ENCODE data around the gene COX4I2. TPM values are rescaled to one million over a fixed set of nuclear protein-coding genes. Genes with fewer than 3 reads are reported as not detected.
"Not testable (repeated sequence)": the region's sequence is repeated elsewhere in the genome, so short reads cannot be mapped to it uniquely, and the experiment has no call there.

COX4I2 gene
- total RNA-seq, 2 donors from 2014 or later, result 6.8 to 9.0 TPM

- Histone ChIP-seq H3K36me3 (no peaks in the 10 kb centered on the region), H3K4me1 (peaks cover 0 to 7% of the 10 kb centered on the region in 2 donors), H3K27me3 (peaks cover 0 to 6% of the 10 kb centered on the region in 2 donors), H3K9me3 (no peaks in the 10 kb centered on the region), H3K27ac (no peak overlapping the region), H3K4me3 (no peak overlapping the region)
- TF ChIP-seq CTCF (IDR thresholded peaks at IDR 0.05), result no peak
- no peak for DNase-seq (ENCODE audit: low spot score)
Observed at GRCh38 chr20:31641391-31641790, 3.7 kb downstream of the COX4I2 start.

GRCh38 chr20:31642837-31643236, 5.1 kb downstream of the COX4I2 start:
- no peaks in the 10 kb centered on the region for H3K9me3 ChIP-seq

GRCh38 chr20:31643522-31643921, 5.8 kb downstream of the COX4I2 start:
- Histone ChIP-seq H3K27ac (no peak overlapping the region), H3K36me3 (no peaks in the 10 kb centered on the region)
- DNase-seq (ENCODE audit: low spot score), result no peak

More at GRCh38 chr20:31642837-31643236, 5.1 kb downstream of the COX4I2 start:
- Histone ChIP-seq H3K36me3 (no peaks in the 10 kb centered on the region), H3K27ac (no peak overlapping the region), H3K4me1 (peaks cover 0 to under 1% of the 10 kb centered on the region in 2 donors), H3K4me3 (no peak overlapping the region), H3K27me3 (peaks cover 0 to 1% of the 10 kb centered on the region in 2 donors)
- DNase-seq (ENCODE audit: low spot score), result no peak
- no peak for TF ChIP-seq CTCF (IDR thresholded peaks at IDR 0.05)

GRCh38 chr20:31644701-31645100, 7.0 kb downstream of the COX4I2 start:
- H3K36me3 ChIP-seq, result no peaks in the 10 kb centered on the region
- H3K27me3 ChIP-seq, result no peaks in the 10 kb centered on the region
- H3K9me3 ChIP-seq, result no peaks in the 10 kb centered on the region
- TF ChIP-seq CTCF (IDR thresholded peaks at IDR 0.05), result no peak
- no peaks in the 10 kb centered on the region for H3K4me1 ChIP-seq
- H3K4me3 ChIP-seq, result no peak overlapping the region
- DNase-seq (ENCODE audit: low spot score), result no peak
- no peak overlapping the region for H3K27ac ChIP-seq

More at GRCh38 chr20:31643522-31643921, 5.8 kb downstream of the COX4I2 start:
- H3K9me3 ChIP-seq, result no peaks in the 10 kb centered on the region
- H3K4me3 ChIP-seq, result no peak overlapping the region
- no peaks in the 10 kb centered on the region for H3K27me3 ChIP-seq
- TF ChIP-seq CTCF (IDR thresholded peaks at IDR 0.05), result no peak
- H3K4me1 ChIP-seq, result no peaks in the 10 kb centered on the region

- H3K36me3 ChIP-seq; H3K27ac ChIP-seq; H3K9me3 ChIP-seq; H3K4me3 ChIP-seq; DNase-seq (ENCODE audit: low spot score); H3K27me3 ChIP-seq; H3K4me1 ChIP-seq: not testable (repeated sequence)
Observed at GRCh38 chr20:31648104-31648503, 10.4 kb downstream of the COX4I2 start.

- TF ChIP-seq CTCF (IDR thresholded peaks at IDR 0.05), result no peak
- Histone ChIP-seq H3K36me3 (no peaks in the 10 kb centered on the region), H3K27me3 (no peaks in the 10 kb centered on the region), H3K27ac (no peak overlapping the region), H3K9me3 (no peaks in the 10 kb centered on the region), H3K4me3 (no peak overlapping the region), H3K4me1 (peaks cover 0 to 15% of the 10 kb centered on the region in 2 donors)
- no peak for DNase-seq (ENCODE audit: low spot score)
Observed at GRCh38 chr20:31652917-31653396, 15.2 kb downstream of the COX4I2 start.
